Raji (cell line): ENCODE measurements around the gene PLEKHG7.

ENCODE experiments used
- POLR2A ChIP-seq: IDR thresholded peaks from 2 replicates; pipeline ENCODE4 v1.6.1; 2011; ENCODE audit warnings: low read depth, low read length, control low read depth; ENCODE audit not compliant: insufficient read depth

The PLEKHG7 gene

DNA sequence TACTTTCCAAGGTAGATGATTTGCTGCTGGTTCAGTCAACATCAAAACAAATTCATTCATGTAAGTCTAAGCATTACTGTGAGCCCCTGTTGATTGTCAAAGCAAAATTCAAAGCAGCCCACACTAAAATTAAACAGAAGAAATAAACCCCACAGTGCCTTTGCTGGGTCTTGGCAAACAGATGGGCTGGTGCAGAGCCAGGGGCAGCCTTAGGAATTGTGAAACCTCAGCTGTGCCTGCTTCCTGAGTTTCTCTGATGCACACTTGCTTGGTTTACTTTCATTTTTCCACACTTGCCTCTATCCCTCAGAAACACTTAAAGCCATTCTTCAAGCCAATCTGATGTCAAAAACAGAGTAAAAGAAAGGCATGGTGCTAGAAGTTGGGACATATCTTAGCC is 6.6 kb upstream of the PLEKHG7 start:
- TF ChIP-seq POLR2A = no peak

DNA sequence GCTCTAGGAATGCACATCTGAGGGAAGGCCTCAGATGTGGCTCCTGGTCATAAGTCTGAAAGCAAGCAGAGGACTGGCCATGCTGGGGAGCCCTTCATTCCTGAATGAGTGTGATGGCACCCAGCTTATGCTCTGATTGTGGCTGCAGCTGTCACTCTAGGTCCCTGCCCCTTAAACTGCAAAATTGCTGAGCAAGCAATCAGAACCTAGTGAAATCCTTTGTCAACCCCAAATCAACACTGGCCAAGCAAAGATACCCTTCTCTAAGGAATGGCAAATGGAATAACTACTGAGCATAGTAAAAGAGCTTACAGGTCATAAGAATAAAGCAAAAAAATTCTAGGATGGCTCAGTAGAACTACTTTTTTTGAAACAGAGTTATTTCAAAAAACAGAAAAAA is 4.3 kb upstream of the PLEKHG7 start:
- TF ChIP-seq POLR2A = no peak

DNA sequence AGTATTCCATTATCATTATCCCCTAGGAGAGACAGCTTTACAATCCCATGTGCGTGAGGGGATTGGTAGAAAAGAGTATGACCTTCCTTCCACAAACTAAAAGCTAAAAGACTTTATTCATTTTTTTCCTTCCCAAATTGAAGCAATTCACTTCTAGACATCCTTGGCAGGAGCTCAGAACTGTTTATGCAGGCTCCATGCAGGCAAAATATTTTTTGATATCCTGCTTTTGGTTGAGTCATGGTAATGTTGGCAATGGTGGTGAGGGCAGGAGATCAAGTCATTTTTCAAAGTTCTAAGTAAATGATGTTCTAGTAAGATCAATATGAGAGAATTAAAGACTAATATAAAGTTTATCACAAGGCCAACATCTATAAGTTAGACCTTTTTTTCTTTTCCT is 1.3 kb upstream of the PLEKHG7 start:
- no peak for TF ChIP-seq POLR2A

DNA sequence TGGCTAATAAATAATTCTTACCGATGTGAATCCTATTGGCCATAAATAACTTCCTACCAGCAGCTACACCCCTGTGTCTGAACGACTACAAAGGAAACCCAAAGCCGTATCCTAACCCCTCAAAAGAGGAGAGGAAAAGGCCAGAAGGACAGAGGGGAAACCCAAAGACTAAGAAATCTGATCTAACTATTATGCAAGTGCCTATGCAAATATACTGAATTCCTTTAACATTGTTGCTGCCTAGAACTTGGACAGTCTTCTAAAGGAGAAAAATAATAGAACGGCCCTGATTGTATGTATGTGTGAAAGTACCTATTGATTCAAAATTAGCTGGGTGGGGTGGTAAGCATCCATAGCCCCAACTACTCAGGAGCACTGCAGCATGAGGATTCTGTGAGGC is 997 bp downstream of the PLEKHG7 start:
- no peak for TF ChIP-seq POLR2A

GRCh38 chr12:92706594-92706993 is 3.8 kb downstream of the PLEKHG7 start:
- TF ChIP-seq POLR2A = no peak

- no peak for TF ChIP-seq POLR2A
Measured at GRCh38 chr12:92707926-92708325, 5.1 kb downstream of the PLEKHG7 start.

DNA sequence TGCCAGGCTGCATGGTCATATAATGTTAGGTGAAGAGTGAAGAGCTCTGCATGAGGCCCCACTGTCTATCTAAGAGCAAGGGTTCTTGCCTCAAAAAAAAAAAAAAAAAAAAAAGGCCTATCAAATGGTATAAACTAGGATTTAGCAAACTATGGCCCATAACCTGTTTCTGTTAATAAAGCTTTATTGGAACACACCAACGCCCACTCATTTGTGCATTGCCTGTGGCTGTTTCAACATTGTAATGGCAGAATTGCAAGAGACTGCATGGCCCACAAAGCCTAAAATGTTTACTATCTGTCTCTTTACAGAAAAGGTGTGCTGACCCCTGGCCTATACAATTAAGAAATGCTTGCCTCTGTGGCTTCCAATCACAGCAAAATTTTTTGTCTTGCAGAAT is 12.8 kb downstream of the PLEKHG7 start:
- no peak for TF ChIP-seq POLR2A

DNA sequence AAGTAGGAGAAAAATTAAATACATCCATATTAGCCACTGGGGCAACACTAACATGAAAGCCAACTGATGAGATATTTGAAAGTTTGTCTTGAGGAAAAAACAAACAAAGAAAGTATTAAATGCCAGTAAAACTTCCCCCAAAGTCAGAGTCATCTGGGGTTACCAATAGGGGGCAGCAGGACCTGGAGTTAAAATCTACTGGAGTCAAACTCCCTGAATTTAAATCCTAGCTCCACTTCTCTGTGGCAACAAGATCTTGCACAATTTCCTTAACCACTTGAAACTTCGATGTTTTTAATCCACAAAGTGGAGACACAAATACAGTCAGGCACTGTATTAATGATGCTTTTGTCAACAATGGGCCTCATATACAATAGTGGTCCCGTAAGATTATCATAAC is 14.4 kb downstream of the PLEKHG7 start:
- no peak for TF ChIP-seq POLR2A

- no peak for TF ChIP-seq POLR2A
Measured at GRCh38 chr12:92718483-92718990, 15.7 kb downstream of the PLEKHG7 start.

GRCh38 chr12:92719674-92720073 is 16.9 kb downstream of the PLEKHG7 start:
- no peak for TF ChIP-seq POLR2A

GRCh38 chr12:92721130-92721529 is 18.3 kb downstream of the PLEKHG7 start:
- TF ChIP-seq POLR2A = no peak

GRCh38 chr12:92721656-92722055 is 18.9 kb downstream of the PLEKHG7 start:
- TF ChIP-seq POLR2A = no peak

- no peak for TF ChIP-seq POLR2A
Measured at GRCh38 chr12:92722897-92723296, 20.1 kb downstream of the PLEKHG7 start.

GRCh38 chr12:92726850-92727249 is 24.1 kb downstream of the PLEKHG7 start:
- no peak for TF ChIP-seq POLR2A

DNA sequence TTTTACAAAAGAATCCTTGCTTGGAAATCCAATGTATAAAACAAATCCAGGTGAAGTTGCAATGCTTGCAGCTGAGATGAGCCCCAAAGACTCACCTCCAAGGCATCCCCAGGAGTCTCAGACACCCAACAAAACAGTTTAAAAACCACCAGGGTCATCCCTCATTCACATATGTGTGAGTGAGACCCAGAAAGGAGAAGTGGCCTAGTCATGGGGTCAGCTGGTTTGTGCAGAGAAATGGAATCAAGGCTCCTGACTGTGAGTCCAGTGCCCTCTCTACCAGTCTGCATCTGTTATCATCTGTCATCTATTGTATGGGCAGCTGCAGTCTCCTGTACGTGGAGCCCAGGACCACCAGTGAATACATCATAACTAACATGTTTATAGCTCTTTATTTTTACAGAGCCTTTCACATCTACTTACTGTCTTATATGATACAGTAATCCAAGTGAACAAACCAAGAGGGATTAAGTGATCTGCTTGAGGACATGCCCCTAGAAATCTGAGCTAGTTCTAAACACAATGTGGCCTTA is 27.1 kb downstream of the PLEKHG7 start:
- no peak for TF ChIP-seq POLR2A

GRCh38 chr12:92730758-92731157 is 28.0 kb downstream of the PLEKHG7 start:
- TF ChIP-seq POLR2A = no peak

GRCh38 chr12:92732216-92732615 is 29.4 kb downstream of the PLEKHG7 start:
- TF ChIP-seq POLR2A = no peak
